CD14-positive monocyte (primary cell): ENCODE measurements around the gene FAM162A. TPM values are rescaled to one million over a fixed set of nuclear protein-coding genes. Genes with fewer than 3 reads are reported as not detected.
A peak's percentile ranks its signal among the peaks of the same experiment; 100 is the strongest.

ENCODE experiments used
- DNase-seq, 3 donors: peaks; one replicate each; pipeline ENCODE4 v3.0.0-alpha.2; 2011 to 2022
- H2AFZ ChIP-seq: 2 replicates; pipeline ENCODE4 v1.6.0; 2012; ENCODE audit warnings: mild to moderate bottlenecking, low read depth, low read length, inconsistent platforms; ENCODE audit not compliant: insufficient read depth, poor library complexity, severe bottlenecking
- H3K27ac ChIP-seq, 2 donors: 1 replicate in 1 of 2; 2 replicates in 1 of 2; pipeline ENCODE4 v1.5.1; 2012 to 2013; ENCODE audit warnings: low read length in 2 of 2, control low read depth in 1 of 2, inconsistent platforms in 1 of 2, low read depth in 1 of 2, mild to moderate bottlenecking in 1 of 2
- H3K27me3 ChIP-seq, 2 donors: one replicate each; pipeline versions ENCODE4 v1.6.0 to v1.6.1; 2011 to 2013; ENCODE audit warnings: low read length in 2 of 2; ENCODE audit not compliant: control insufficient read depth in 2 of 2, insufficient read depth in 2 of 2
- H3K36me3 ChIP-seq, 2 donors: replicated peaks in 1 of 2; 1 replicate in 1 of 2; 2 replicates in 1 of 2; pipeline versions ENCODE4 v1.5.1 to v1.6.1; 2012 to 2013; ENCODE audit warnings: low read length in 2 of 2, control low read depth in 1 of 2, inconsistent platforms in 1 of 2, mild to moderate bottlenecking in 1 of 2; ENCODE audit not compliant: insufficient read depth in 2 of 2, control insufficient read depth in 1 of 2
- H3K4me1 ChIP-seq, 2 donors: 1 replicate in 1 of 2; 2 replicates in 1 of 2; pipeline versions ENCODE4 v1.5.1 to v1.6.1; 2012 to 2013; ENCODE audit warnings: low read length in 2 of 2, control low read depth in 1 of 2, inconsistent platforms in 1 of 2, mild to moderate bottlenecking in 1 of 2, moderate library complexity in 1 of 2; ENCODE audit not compliant: insufficient read depth in 2 of 2, control insufficient read depth in 1 of 2
- H3K4me2 ChIP-seq: replicated peaks from 2 replicates; pipeline ENCODE3; 2012; ENCODE audit warnings: low read length, moderate library complexity, mild to moderate bottlenecking; ENCODE audit not compliant: poor library complexity, severe bottlenecking; ENCODE audit errors: extremely low read depth
- H3K4me3 ChIP-seq, 3 experiments: fragments of 200-600 bp in 1 of 3; sonication (generic) in 1 of 3; replicated peaks in 1 of 3; 1 replicate in 2 of 3; 2 replicates in 1 of 3; pipeline ENCODE4 v1.5.1; 2011 to 2013; ENCODE audit warnings: low read length in 3 of 3, mild to moderate bottlenecking in 3 of 3, control low read depth in 2 of 3, low read depth in 2 of 3, inconsistent platforms in 1 of 3, moderate library complexity in 1 of 3
- H3K79me2 ChIP-seq: 2 replicates; pipeline ENCODE4 v1.6.0; 2012; ENCODE audit warnings: mild to moderate bottlenecking, control low read depth, inconsistent platforms, low read length, moderate library complexity; ENCODE audit not compliant: insufficient read depth
- H3K9ac ChIP-seq: 2 replicates; pipeline ENCODE4 v1.6.0; 2017; ENCODE audit warnings: low read length, mild to moderate bottlenecking; ENCODE audit not compliant: insufficient read depth, poor library complexity, severe bottlenecking
- H3K9me3 ChIP-seq, 2 donors: replicated peaks in 1 of 2; 1 replicate in 1 of 2; 2 replicates in 1 of 2; pipeline versions ENCODE4 v1.5.1 to v1.6.1; 2012 to 2013; ENCODE audit warnings: low read length in 2 of 2, control low read depth in 1 of 2; ENCODE audit not compliant: control insufficient read depth in 1 of 2, insufficient read depth in 1 of 2
- H4K20me1 ChIP-seq: 2 replicates; pipeline ENCODE4 v1.6.0; 2012; ENCODE audit warnings: mild to moderate bottlenecking, low read length, control low read depth, moderate library complexity; ENCODE audit not compliant: insufficient read depth
- H3K27ac Mint-ChIP-seq, 7 donors: one replicate each; pipeline ENCODE4 v1.8.0; 2020; ENCODE audit warnings: mild to moderate bottlenecking in 7 of 7, mixed read lengths in 7 of 7, moderate library complexity in 6 of 7, inconsistent platforms in 2 of 7
- H3K27me3 Mint-ChIP-seq, 3 donors: one replicate each; pipeline ENCODE4 v1.8.0; 2021 to 2022; ENCODE audit warnings: low read depth in 3 of 3, mild to moderate bottlenecking in 3 of 3, mixed read lengths in 3 of 3, moderate library complexity in 3 of 3, inconsistent platforms in 1 of 3
- H3K36me3 Mint-ChIP-seq, 2 donors: one replicate each; pipeline ENCODE4 v1.8.0; 2020; ENCODE audit warnings: mixed read lengths in 2 of 2, inconsistent platforms in 1 of 2, mild to moderate bottlenecking in 1 of 2
- H3K4me1 Mint-ChIP-seq: one replicate; pipeline ENCODE4 v1.8.0; 2020; ENCODE audit warnings: mild to moderate bottlenecking, mixed read lengths
- H3K4me3 Mint-ChIP-seq, 2 donors: one replicate each; pipeline ENCODE4 v1.8.0; 2020; ENCODE audit warnings: mild to moderate bottlenecking in 2 of 2, mixed read lengths in 2 of 2, moderate library complexity in 1 of 2
- H3K9me3 Mint-ChIP-seq, 7 donors: one replicate each; pipeline ENCODE4 v1.8.0; 2020 to 2022; ENCODE audit warnings: mixed read lengths in 7 of 7, mild to moderate bottlenecking in 6 of 7, moderate library complexity in 6 of 7, inconsistent platforms in 2 of 7
- CTCF ChIP-seq: fragments of 200-600 bp; IDR thresholded peaks from one replicate; pipeline ENCODE4 v1.8.0; 2022; ENCODE audit warnings: antibody characterized with exemption, mild to moderate bottlenecking
- WGBS: methylation state at CpG from one replicate; pipeline ENCODE4 v1.1.5; 2013; ENCODE audit warnings: missing lambda C conversion rate; ENCODE audit not compliant: insufficient coverage; 5-methylcytosine and 5-hydroxymethylcytosine counted together
- intact Hi-C, 2 donors: fragments of 100-400 bp; cut with micrococcal nuclease; formaldehyde crosslinking; loops; one replicate each; pipeline versions ENCODE4 v1.15.0 to v1.15.1; 2023
- polyA plus RNA-seq, 3 donors: library from polyadenylated mRNA; depleted of rRNA in 1 of 3; unstranded in 2 of 3; stranded (reverse) in 1 of 3; fragments of 300-500 nt in 2 of 3; fragments of >200 nt in 1 of 3; fragmentation: Illumina TruSeq in 2 of 3; gene quantifications; 1 replicate in 2 of 3; 2 replicates in 1 of 3; pipeline ENCODE4 v1.2.3, GENCODE V29; 2012 to 2021

The FAM162A gene
- polyA plus RNA-seq, 3 donors: 6.8 to 28.5 (median 24.2) TPM

- H3K27me3 Mint-ChIP-seq: no peaks in the 10 kb centered on the region
- H3K27ac Mint-ChIP-seq: peak overlapping the region in 1 of 7 donors; percentile 77
- WGBS: 100% methylated on average over 1 of the region's 4 CpGs
- Histone ChIP-seq H3K4me3 (no peak overlapping the region), H3K4me2 (no peak overlapping the region), H3K9ac (no peak overlapping the region), H3K27ac (no peak overlapping the region), H3K36me3 (peaks cover 21 to 49% of the 10 kb centered on the region in 2 donors), H4K20me1 (peaks cover 30% of the 10 kb centered on the region), H3K4me1 (peaks cover 6 to 10% of the 10 kb centered on the region in 2 donors), H3K79me2 (peaks cover 51% of the 10 kb centered on the region), H2AFZ (no peak overlapping the region), H3K9me3 (no peaks in the 10 kb centered on the region), H3K27me3 (no peaks in the 10 kb centered on the region)
- H3K36me3 Mint-ChIP-seq: peaks cover 29 to 36% of the 10 kb centered on the region in 2 donors
- no peak for TF ChIP-seq CTCF
- no peaks in the 10 kb centered on the region for H3K9me3 Mint-ChIP-seq
- H3K4me3 Mint-ChIP-seq: no peak overlapping the region
- H3K4me1 Mint-ChIP-seq: peaks cover 7% of the 10 kb centered on the region
- no peak for DNase-seq
- intact Hi-C loops: no loop called here
These were observed 37.1 kb downstream of the FAM162A start for GRCh38 chr3:122421101-122421500.

GRCh38 chr3:122421836-122422235 lies 37.9 kb downstream of the FAM162A start:
- no peak for TF ChIP-seq CTCF
- H3K4me1 Mint-ChIP-seq: peaks cover 3% of the 10 kb centered on the region
- DNase-seq: no peak
- Histone ChIP-seq H3K4me2 (no peak overlapping the region), H2AFZ (no peak overlapping the region), H3K27ac (no peak overlapping the region), H3K9me3 (no peaks in the 10 kb centered on the region), H3K79me2 (peaks cover 47% of the 10 kb centered on the region), H3K4me1 (peaks cover 4 to 6% of the 10 kb centered on the region in 2 donors), H4K20me1 (peaks cover 30% of the 10 kb centered on the region), H3K4me3 (no peak overlapping the region), H3K9ac (no peak overlapping the region), H3K36me3 (peaks cover 28 to 56% of the 10 kb centered on the region in 2 donors), H3K27me3 (no peaks in the 10 kb centered on the region)
- peak overlapping the region in 1 of 7 donors; percentile 50 for H3K27ac Mint-ChIP-seq
- no peaks in the 10 kb centered on the region for H3K27me3 Mint-ChIP-seq
- H3K4me3 Mint-ChIP-seq: no peak overlapping the region
- H3K36me3 Mint-ChIP-seq: peaks cover 37 to 43% of the 10 kb centered on the region in 2 donors
- H3K9me3 Mint-ChIP-seq: no peaks in the 10 kb centered on the region
- no CpG with 5 or more reads among the region's 2 CpGs for WGBS
- intact Hi-C loops: no loop called here
